IMR-90 (cell line): ENCODE data around the gene C15orf62. TPM values are rescaled to one million over a fixed set of nuclear protein-coding genes. Genes with fewer than 3 reads are reported as not detected.

ENCODE experiments used
- microRNA-seq, 2 experiments: library from miRNA; stranded (forward) in 1 of 2; unstranded in 1 of 2; fragments of 10-50 nt in 1 of 2; fragments of <30 nt in 1 of 2; gene quantifications in 1 of 2; microRNA quantifications in 1 of 2; one replicate each; pipeline versions ENCODE3 to v1.1.0; 2013 to 2020; ENCODE audit not compliant: insufficient read depth in 1 of 2, insufficient read length in 1 of 2, unreplicated experiment in 1 of 2
- polyA plus RNA-seq, 3 experiments: library from polyadenylated mRNA; depleted of rRNA; stranded (reverse); fragments of >200 nt; gene quantifications; 2 replicates each; pipeline ENCODE4 v1.2.3, GENCODE V29; 2012; ENCODE audit warnings: low replicate concordance in 1 of 3
- small RNA-seq, 5 experiments: library from RNA; depleted of rRNA; stranded (forward); fragments of <200 nt; gene quantifications; one replicate each; pipeline ENCODE3, GENCODE V24; 2012
- total RNA-seq: library from RNA; depleted of rRNA; stranded (reverse); fragments of >200 nt; gene quantifications from 2 replicates; pipeline ENCODE4 v1.2.3, GENCODE V29; 2012; rRNA removed

The C15orf62 gene
- total and polyA plus RNA-seq, 2 of the 4 experiments (the other 2 are of a cell fraction): not detected

Small RNA genes lying within 50 kb of the gene (microRNA-seq; reads per million reads assigned to microRNA genes)
- not detected for gene SUMO2P15 (ENCODE audit: insufficient read depth, insufficient read length)

Small RNA genes lying within 50 kb of the gene (small RNA-seq; reads per million reads assigned to genes)
- 0 reads per million in 5 experiments for gene SUMO2P15

Other genes with a start within 250 kb of the C15orf62 start
- 13.3 and 15.1 TPM in 2 replicates for gene CCDC32, start 204.9 kb upstream of the C15orf62 start, total RNA-seq
- gene CCDC32, start 204.9 kb upstream of the C15orf62 start, polyA plus RNA-seq (2012; rRNA removed): 10.8 and 14.8 TPM in 2 replicates
- gene RPUSD2, start 200.7 kb upstream of the C15orf62 start, total RNA-seq: 11.9 and 13.4 TPM in 2 replicates
- 7.2 and 7.4 TPM in 2 replicates for gene RPUSD2, start 200.7 kb upstream of the C15orf62 start, polyA plus RNA-seq (2012; rRNA removed)
- 25.1 and 32.5 TPM in 2 replicates for gene KNL1, start 175.7 kb upstream of the C15orf62 start, total RNA-seq
- 2.2 and 3.1 TPM in 2 replicates for gene KNL1, start 175.7 kb upstream of the C15orf62 start, polyA plus RNA-seq (2012; rRNA removed)
- gene RAD51, start 74.8 kb upstream of the C15orf62 start, total RNA-seq: 7.8 and 8.4 TPM in 2 replicates
- 6.5 and 6.8 TPM in 2 replicates for gene RAD51, start 74.8 kb upstream of the C15orf62 start, polyA plus RNA-seq (2012; rRNA removed)
- gene RMDN3, start 14.7 kb upstream of the C15orf62 start, total RNA-seq: 14.7 and 17.5 TPM in 2 replicates
- 23.4 and 25.7 TPM in 2 replicates for gene RMDN3, start 14.7 kb upstream of the C15orf62 start, polyA plus RNA-seq (2012; rRNA removed)
- 1.4 and 2.3 TPM in 2 replicates for gene GCHFR, start 5.9 kb upstream of the C15orf62 start, total RNA-seq
- 6.5 and 6.8 TPM in 2 replicates for gene GCHFR, start 5.9 kb upstream of the C15orf62 start, polyA plus RNA-seq (2012; rRNA removed)
- 22.6 and 22.8 TPM in 2 replicates for gene ZFYVE19, start 37.1 kb downstream of the C15orf62 start, total RNA-seq
- gene ZFYVE19, start 37.1 kb downstream of the C15orf62 start, polyA plus RNA-seq (2012; rRNA removed): 27.3 and 29.6 TPM in 2 replicates
- 58.3 and 107 TPM in 2 replicates for gene DNAJC17, start 37.5 kb downstream of the C15orf62 start, total RNA-seq
- gene DNAJC17, start 37.5 kb downstream of the C15orf62 start, polyA plus RNA-seq (2012; rRNA removed): 58.6 and 77.1 TPM in 2 replicates
- gene PPP1R14D, start 58.7 kb downstream of the C15orf62 start, total RNA-seq: not detected in 2 replicates
- not detected in 2 replicates for gene PPP1R14D, start 58.7 kb downstream of the C15orf62 start, polyA plus RNA-seq (2012; rRNA removed)
- 0.56 and 0.90 TPM in 2 replicates for gene SPINT1, start 74.1 kb downstream of the C15orf62 start, total RNA-seq
- 1.8 and 2.1 TPM in 2 replicates for gene SPINT1, start 74.1 kb downstream of the C15orf62 start, polyA plus RNA-seq (2012; rRNA removed)
- gene RHOV, start 104.3 kb downstream of the C15orf62 start, total RNA-seq: not detected in 2 replicates
- 0.07 and 0.10 TPM in 2 replicates for gene RHOV, start 104.3 kb downstream of the C15orf62 start, polyA plus RNA-seq (2012; rRNA removed)
- gene VPS18, start 124.5 kb downstream of the C15orf62 start, total RNA-seq: 30.0 and 32.3 TPM in 2 replicates
- gene VPS18, start 124.5 kb downstream of the C15orf62 start, polyA plus RNA-seq (2012; rRNA removed): 19.3 and 20.8 TPM in 2 replicates
- 1.7 and 1.8 TPM in 2 replicates for gene DLL4, start 159.4 kb downstream of the C15orf62 start, total RNA-seq
- 3.4 and 3.6 TPM in 2 replicates for gene DLL4, start 159.4 kb downstream of the C15orf62 start, polyA plus RNA-seq (2012; rRNA removed)
- gene CHAC1, start 183.5 kb downstream of the C15orf62 start, total RNA-seq: 41.9 and 51.3 TPM in 2 replicates
- gene CHAC1, start 183.5 kb downstream of the C15orf62 start, polyA plus RNA-seq (2012; rRNA removed): 72.5 and 77.8 TPM in 2 replicates